HG02973 (cell line): ENCODE results near the gene LRRC37B.
"Not testable (repeated sequence)": the region's sequence is repeated elsewhere in the genome, so short reads cannot be mapped to it uniquely, and the experiment has no call there.

Experiments
- ATAC-seq: cut with Tn5 transposase; IDR thresholded peaks from one replicate; pipeline ENCODE4 v1.9.1; 2021; ENCODE audit warnings: moderate library complexity; ENCODE audit not compliant: unreplicated experiment

LRRC37B gene

GRCh38 chr17:32041306-32041875 lies 34.2 kb downstream of the LRRC37B start:
- not testable (repeated sequence) for ATAC-seq

GRCh38 chr17:32042266-32042665 lies 35.1 kb downstream of the LRRC37B start:
- ATAC-seq, result not testable (repeated sequence)

GRCh38 chr17:32045611-32046010 lies 38.4 kb downstream of the LRRC37B start:
- not testable (repeated sequence) for ATAC-seq

GRCh38 chr17:32047663-32048062 lies 40.5 kb downstream of the LRRC37B start:
- ATAC-seq, result not testable (repeated sequence)

- ATAC-seq, result not testable (repeated sequence)
These were observed 47.8 kb downstream of the LRRC37B start for GRCh38 chr17:32054985-32055384.

GRCh38 chr17:32055425-32055824 lies 48.2 kb downstream of the LRRC37B start:
- not testable (repeated sequence) for ATAC-seq

- not testable (repeated sequence) for ATAC-seq
These were observed 49.3 kb downstream of the LRRC37B start for GRCh38 chr17:32056500-32056899.

- not testable (repeated sequence) for ATAC-seq
These were observed 50.4 kb downstream of the LRRC37B start for GRCh38 chr17:32057460-32058105.

- not testable (repeated sequence) for ATAC-seq
These were observed 53.5 kb downstream of the LRRC37B start for GRCh38 chr17:32060695-32061094.

- not testable (repeated sequence) for ATAC-seq
These were observed 54.7 kb downstream of the LRRC37B start for GRCh38 chr17:32061840-32062239.

- not testable (repeated sequence) for ATAC-seq
These were observed 56.9 kb downstream of the LRRC37B start for GRCh38 chr17:32064091-32064490.

GRCh38 chr17:32066123-32066680 lies 59.0 kb downstream of the LRRC37B start:
- ATAC-seq, result not testable (repeated sequence)

GRCh38 chr17:32066863-32067642 lies 59.9 kb downstream of the LRRC37B start:
- not testable (repeated sequence) for ATAC-seq

- ATAC-seq, result not testable (repeated sequence)
These were observed 61.9 kb downstream of the LRRC37B start for GRCh38 chr17:32069067-32069466.

- ATAC-seq, result peak; percentile 72
These were observed 64.8 kb downstream of the LRRC37B start for GRCh38 chr17:32071961-32072360.

GRCh38 chr17:32073131-32073530 lies 65.9 kb downstream of the LRRC37B start:
- ATAC-seq, result not testable (repeated sequence)

GRCh38 chr17:32079753-32080152 lies 72.6 kb downstream of the LRRC37B start:
- peak; percentile 70 for ATAC-seq

- not testable (repeated sequence) for ATAC-seq
These were observed 76.4 kb downstream of the LRRC37B start for GRCh38 chr17:32083550-32083979.

- not testable (repeated sequence) for ATAC-seq
These were observed 77.1 kb downstream of the LRRC37B start for GRCh38 chr17:32084003-32084941.
